Activated CD8-positive, alpha-beta memory T cell treated with anti-CD3 and anti-CD28 coated beads, Interleukin-2, amount 10 ng/mL, durations not matched to agents 7 days and 5 days (primary cell): ENCODE results near the gene CNMD. TPM values are rescaled to one million over a fixed set of nuclear protein-coding genes. Genes with fewer than 3 reads are reported as not detected.
"Not testable (repeated sequence)": the region's sequence is repeated elsewhere in the genome, so short reads cannot be mapped to it uniquely, and the experiment has no call there.

Experiments
- ATAC-seq: fragments of 150-1000 bp; cut with Tn5 transposase; one replicate; pipeline ENCODE4 v1.10.0; 2021; ENCODE audit warnings: moderate library complexity
- CTCF ChIA-PET: fragments of 350-600 bp; sonication (Branson Sonifier 250); formaldehyde crosslinking; loops from one replicate; lab custom pipeline; 2021; ENCODE audit warnings: antibody characterized with exemption; lab: Charles Lee
- DNase-seq: peaks from one replicate; pipeline ENCODE4 v3.0.0-alpha.2; 2020
- H3K27ac Mint-ChIP-seq: one replicate; pipeline ENCODE4 v1.8.0; 2021; ENCODE audit warnings: mild to moderate bottlenecking, mixed read lengths
- H3K27me3 Mint-ChIP-seq: one replicate; pipeline ENCODE4 v1.8.0; 2021; ENCODE audit warnings: mixed read lengths
- H3K36me3 Mint-ChIP-seq: one replicate; pipeline ENCODE4 v1.8.0; 2021; ENCODE audit warnings: mild to moderate bottlenecking, mixed read lengths
- H3K4me1 Mint-ChIP-seq: one replicate; pipeline ENCODE4 v1.8.0; 2021; ENCODE audit warnings: mixed read lengths
- H3K4me3 Mint-ChIP-seq: one replicate; pipeline ENCODE4 v1.8.0; 2021; ENCODE audit warnings: mild to moderate bottlenecking, moderate library complexity, mixed read lengths
- H3K9me3 Mint-ChIP-seq: one replicate; pipeline ENCODE4 v1.8.0; 2022; ENCODE audit warnings: low read depth, mixed read lengths
- total RNA-seq, 2 experiments: library from RNA; stranded (reverse); gene quantifications; one replicate each; pipeline ENCODE4 v1.2.3, GENCODE V29; 2021

The CNMD gene
- total RNA-seq, 2 experiments from 2014 or later, result not detected

DNA sequence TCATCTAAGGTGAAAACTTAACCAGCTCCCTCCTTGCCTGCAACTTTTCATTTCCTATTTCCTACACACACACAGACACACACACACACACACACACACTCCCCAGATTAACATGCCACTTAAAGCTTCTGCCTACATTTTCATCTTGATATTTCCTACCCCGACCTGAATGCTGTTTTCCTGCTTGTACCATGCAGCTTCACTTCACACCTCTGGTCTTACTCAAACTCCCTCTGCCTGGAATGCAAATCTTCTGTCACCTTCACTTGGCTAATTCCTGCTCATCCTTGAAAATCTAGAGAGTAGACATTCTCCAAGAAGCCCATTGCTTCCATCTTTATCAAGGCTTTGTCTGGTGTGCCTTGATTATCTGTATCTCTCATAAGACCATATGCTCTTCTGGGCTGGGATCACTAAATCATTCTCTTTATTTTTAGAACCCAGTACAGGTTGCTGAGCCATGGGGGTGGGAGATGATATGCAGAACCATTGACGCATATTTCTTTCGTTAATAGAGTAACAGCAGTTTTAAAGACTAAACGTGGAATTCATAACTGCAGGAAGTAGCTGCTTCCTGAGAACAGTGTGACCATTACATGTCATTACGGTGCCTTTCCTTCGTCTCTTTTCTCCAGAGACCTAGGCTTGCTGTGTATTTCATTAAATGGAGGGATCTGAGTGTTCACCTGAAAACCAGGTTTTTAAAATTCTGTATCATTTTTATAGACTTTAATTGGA, 37.7 kb downstream of the CNMD start:
- Mint-ChIP-seq H3K4me1 (no peaks in the 10 kb centered on the region), H3K9me3 (no peaks in the 10 kb centered on the region), H3K27ac (no peak overlapping the region), H3K27me3 (no peaks in the 10 kb centered on the region), H3K36me3 (no peaks in the 10 kb centered on the region), H3K4me3 (no peak overlapping the region)
- CTCF ChIA-PET, result no interaction called here
- DNase-seq (no peak), ATAC-seq (no peak)

- Mint-ChIP-seq H3K9me3 (no peaks in the 10 kb centered on the region), H3K4me1 (peaks cover 9% of the 10 kb centered on the region), H3K4me3 (no peak overlapping the region), H3K36me3 (peaks cover 3% of the 10 kb centered on the region), H3K27ac (no peak overlapping the region), H3K27me3 (no peaks in the 10 kb centered on the region)
- DNase-seq (no peak), ATAC-seq (no peak)
- CTCF ChIA-PET, result no interaction called here
Observed at GRCh38 chr13:52696566-52696965, 43.1 kb downstream of the CNMD start.

DNA sequence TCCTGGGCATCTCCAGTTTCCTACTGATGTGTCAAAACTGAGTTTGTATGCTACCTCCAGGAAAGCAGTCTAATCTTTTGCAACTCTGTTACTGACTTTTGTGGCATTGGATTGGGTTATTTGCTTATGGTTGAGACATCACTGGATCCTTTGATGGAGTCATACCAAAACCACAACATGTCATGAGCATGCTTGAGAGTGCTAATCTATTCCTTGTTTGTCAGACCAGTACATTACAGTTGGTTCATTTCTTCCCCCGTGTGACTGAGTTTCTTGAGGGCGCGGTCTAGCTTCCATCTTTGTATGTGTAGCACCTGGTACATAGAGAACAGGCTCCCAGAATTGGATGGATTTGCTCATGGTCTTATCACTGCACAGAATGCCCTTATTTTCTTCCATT, 43.8 kb downstream of the CNMD start:
- Mint-ChIP-seq H3K9me3 (no peaks in the 10 kb centered on the region), H3K27me3 (no peaks in the 10 kb centered on the region), H3K27ac (peak overlapping the region; percentile 41), H3K36me3 (peaks cover 5% of the 10 kb centered on the region), H3K4me1 (peaks cover 9% of the 10 kb centered on the region), H3K4me3 (no peak overlapping the region)
- DNase-seq (peak; percentile 48), ATAC-seq (peak; percentile 75)
- CTCF ChIA-PET, result no interaction called here

- Mint-ChIP-seq H3K9me3 (no peaks in the 10 kb centered on the region), H3K36me3 (peaks cover 40% of the 10 kb centered on the region), H3K27me3 (no peaks in the 10 kb centered on the region), H3K27ac (no peak overlapping the region), H3K4me3 (no peak overlapping the region), H3K4me1 (no peaks in the 10 kb centered on the region)
- no peak for ATAC-seq
- CTCF ChIA-PET, result interaction anchor here (0.6 kb wide), 1 partner anchor 13 kb away, joined by 3 read pairs; no protein-coding TSS in a partner anchor
- DNase-seq, result no peak
Observed at GRCh38 chr13:52686376-52686775, 53.2 kb downstream of the CNMD start.

GRCh38 chr13:52685806-52686205, 53.8 kb downstream of the CNMD start:
- H3K4me3 Mint-ChIP-seq, H3K4me1 Mint-ChIP-seq, CTCF ChIA-PET, H3K27me3 Mint-ChIP-seq, ATAC-seq, DNase-seq, H3K9me3 Mint-ChIP-seq, H3K27ac Mint-ChIP-seq: not testable (repeated sequence)
- peaks cover 38% of the 10 kb centered on the region for H3K36me3 Mint-ChIP-seq

GRCh38 chr13:52677823-52678222, 61.8 kb downstream of the CNMD start:
- Mint-ChIP-seq H3K4me3 (no peak overlapping the region), H3K36me3 (peaks cover 33% of the 10 kb centered on the region), H3K27me3 (no peaks in the 10 kb centered on the region), H3K27ac (no peak overlapping the region), H3K9me3 (no peaks in the 10 kb centered on the region), H3K4me1 (peaks cover 2% of the 10 kb centered on the region)
- DNase-seq (no peak), ATAC-seq (no peak)
- CTCF ChIA-PET, result interaction anchor here (1.4 kb wide), 1 partner anchor 13 kb away, joined by 4 read pairs; no protein-coding TSS in a partner anchor

GRCh38 chr13:52673465-52673864, 66.2 kb downstream of the CNMD start:
- no peaks in the 10 kb centered on the region for H3K9me3 Mint-ChIP-seq
- H3K4me1 Mint-ChIP-seq, result peaks cover 4% of the 10 kb centered on the region
- H3K27ac Mint-ChIP-seq, result no peak overlapping the region
- ATAC-seq (no peak), DNase-seq (no peak)
- H3K36me3 Mint-ChIP-seq, result peaks cover 21% of the 10 kb centered on the region
- CTCF ChIA-PET, result no interaction called here
- H3K27me3 Mint-ChIP-seq, result no peaks in the 10 kb centered on the region
- H3K4me3 Mint-ChIP-seq, result no peak overlapping the region

- Mint-ChIP-seq H3K4me1 (peaks cover 4% of the 10 kb centered on the region), H3K36me3 (peaks cover 16% of the 10 kb centered on the region)
- CTCF ChIA-PET, result no interaction called here
Observed at GRCh38 chr13:52670726-52671125, 68.9 kb downstream of the CNMD start.

GRCh38 chr13:52669677-52670076, 69.9 kb downstream of the CNMD start:
- no peak overlapping the region for H3K27ac Mint-ChIP-seq
- ATAC-seq (no peak), DNase-seq (no peak)
- CTCF ChIA-PET, result no interaction called here
- H3K27me3 Mint-ChIP-seq, result no peaks in the 10 kb centered on the region
- H3K4me3 Mint-ChIP-seq, result no peak overlapping the region
- no peaks in the 10 kb centered on the region for H3K9me3 Mint-ChIP-seq
- H3K36me3 Mint-ChIP-seq, result peaks cover 20% of the 10 kb centered on the region
- H3K4me1 Mint-ChIP-seq, result peaks cover 2% of the 10 kb centered on the region

More at GRCh38 chr13:52670726-52671125, 68.9 kb downstream of the CNMD start:
- H3K27ac Mint-ChIP-seq, result no peak overlapping the region
- ATAC-seq (no peak), DNase-seq (no peak)
- no peaks in the 10 kb centered on the region for H3K9me3 Mint-ChIP-seq
- H3K4me3 Mint-ChIP-seq, result no peak overlapping the region
- H3K27me3 Mint-ChIP-seq, result no peaks in the 10 kb centered on the region

DNA sequence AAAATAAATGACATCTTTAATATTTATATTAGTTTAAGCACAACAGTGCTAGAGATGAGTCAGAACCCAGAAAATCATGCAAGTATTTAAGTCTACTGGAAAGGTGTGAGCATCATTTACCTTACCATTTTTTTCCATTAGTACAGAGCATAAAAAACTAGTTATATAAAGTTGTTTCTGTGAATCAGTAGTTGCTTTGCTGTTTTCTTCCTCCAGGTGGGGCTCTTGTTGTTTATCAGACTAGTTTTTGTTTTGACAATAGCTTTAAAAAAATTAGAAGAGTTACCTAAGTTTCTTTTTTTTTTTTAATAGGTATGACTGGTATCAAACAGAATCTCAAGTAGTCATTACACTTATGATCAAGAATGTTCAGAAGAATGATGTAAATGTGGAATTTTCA, 74.3 kb downstream of the CNMD start:
- H3K27me3 Mint-ChIP-seq, result no peaks in the 10 kb centered on the region
- CTCF ChIA-PET, result interaction anchor here (0.9 to 2.9 kb wide), 16 partner anchors 8 to 486 kb away, joined by 3 to 28 read pairs (median 3); partner anchors contain the start of gene SUGT1
- H3K4me3 Mint-ChIP-seq, result no peak overlapping the region

DNA sequence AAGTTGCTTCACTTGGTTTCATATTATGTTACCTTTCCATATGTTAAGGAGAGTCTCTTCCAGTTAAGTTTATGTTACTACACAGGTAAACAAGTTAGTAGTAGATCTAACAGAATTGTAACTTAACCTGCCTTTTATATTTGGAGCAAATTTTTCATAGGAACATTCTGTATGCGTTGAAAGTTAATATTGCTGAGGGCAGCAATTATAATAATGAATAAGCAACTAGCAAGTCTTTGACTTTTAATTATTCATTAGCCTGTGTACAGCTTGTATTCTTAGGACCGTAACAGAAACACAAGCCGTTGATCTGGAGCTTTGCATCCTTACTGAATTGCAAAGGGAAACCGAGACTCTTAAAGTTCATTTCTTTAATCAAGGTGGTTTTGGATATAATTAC, 75.3 kb downstream of the CNMD start:
- Mint-ChIP-seq H3K4me1 (peaks cover 5% of the 10 kb centered on the region), H3K27ac (no peak overlapping the region), H3K9me3 (no peaks in the 10 kb centered on the region), H3K27me3 (no peaks in the 10 kb centered on the region), H3K4me3 (no peak overlapping the region), H3K36me3 (peaks cover 34% of the 10 kb centered on the region)
- no peak for ATAC-seq
- CTCF ChIA-PET, result interaction anchor here (0.7 to 2.9 kb wide), 8 partner anchors 11 to 487 kb away, joined by 3 to 28 read pairs (median 4); partner anchors contain the start of gene SUGT1
- no peak for DNase-seq

More for the DNA sequence above, 74.3 kb downstream of the CNMD start:
- no peaks in the 10 kb centered on the region for H3K9me3 Mint-ChIP-seq
- H3K4me1 Mint-ChIP-seq, result peaks cover 3% of the 10 kb centered on the region
- ATAC-seq, result peak; percentile 60
- DNase-seq, result no peak
- peaks cover 28% of the 10 kb centered on the region for H3K36me3 Mint-ChIP-seq
- no peak overlapping the region for H3K27ac Mint-ChIP-seq

DNA sequence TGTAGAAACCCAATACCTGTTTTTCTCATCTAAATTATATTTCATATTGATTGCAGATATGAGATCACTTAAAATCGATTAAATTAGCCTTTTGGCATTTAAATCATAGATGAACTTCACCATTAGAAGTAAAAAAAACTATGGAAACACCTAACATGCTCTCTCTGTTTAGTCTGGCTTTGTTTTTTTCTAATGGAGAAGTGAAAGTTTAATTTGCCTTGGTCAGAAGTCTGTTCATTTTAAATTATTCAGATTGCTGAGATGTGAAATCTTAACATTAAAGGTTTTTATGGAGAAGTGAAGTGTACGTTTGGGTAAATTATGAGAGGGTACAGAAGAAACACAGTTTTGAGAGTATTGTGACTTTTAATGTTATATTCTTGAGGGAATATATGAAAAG, 80.3 kb downstream of the CNMD start:
- Mint-ChIP-seq H3K36me3 (peaks cover 22% of the 10 kb centered on the region), H3K27ac (no peak overlapping the region), H3K9me3 (no peaks in the 10 kb centered on the region), H3K4me1 (peaks cover 3% of the 10 kb centered on the region), H3K27me3 (no peaks in the 10 kb centered on the region), H3K4me3 (no peak overlapping the region)
- DNase-seq (no peak), ATAC-seq (no peak)
- CTCF ChIA-PET, result no interaction called here
